ENCODE results near the gene GRAMD1A.

GRCh38 chr19:35054626-35055025 is 54.5 kb downstream of the GRAMD1A start:
- no peak for TF ChIP-seq EZH2 (IDR thresholded peaks at IDR 0.05; ENCODE audit: insufficient read depth, low read length)
- TF ChIP-seq CTCF (IDR thresholded peaks at IDR 0.05; ENCODE audit: insufficient read depth, low read depth, low read length): no peak

Data from astrocyte (in vitro differentiated cells and primary cell).